ENCODE data around the gene GAPVD1.

- TF ChIP-seq POLR2AphosphoS5 (IDR thresholded peaks at IDR 0.05; ENCODE audit: low read depth, low read length), result no peak
- no peak for TF ChIP-seq POLR2A (IDR thresholded peaks at IDR 0.05; ENCODE audit: low read depth, low read length)
Measured at GRCh38 chr9:125416517-125416916, 154.9 kb downstream of the GAPVD1 start.

All from GM12892 (cell line).